CD14-positive monocyte (primary cell): Measurements from ENCODE around the gene CUX1. TPM values are rescaled to one million over a fixed set of nuclear protein-coding genes. Genes with fewer than 3 reads are reported as not detected.

Experiments used
- DNase-seq, 3 donors: peaks; one replicate each; pipeline ENCODE4 v3.0.0-alpha.2; 2011 to 2022
- H2AFZ ChIP-seq: 2 replicates; pipeline ENCODE4 v1.6.0; 2012; ENCODE audit warnings: mild to moderate bottlenecking, low read depth, low read length, inconsistent platforms; ENCODE audit not compliant: insufficient read depth, poor library complexity, severe bottlenecking
- H3K27ac ChIP-seq, 2 donors: 1 replicate in 1 of 2; 2 replicates in 1 of 2; pipeline ENCODE4 v1.5.1; 2012 to 2013; ENCODE audit warnings: low read length in 2 of 2, control low read depth in 1 of 2, inconsistent platforms in 1 of 2, low read depth in 1 of 2, mild to moderate bottlenecking in 1 of 2
- H3K27me3 ChIP-seq, 2 donors: one replicate each; pipeline versions ENCODE4 v1.6.0 to v1.6.1; 2011 to 2013; ENCODE audit warnings: low read length in 2 of 2; ENCODE audit not compliant: control insufficient read depth in 2 of 2, insufficient read depth in 2 of 2
- H3K36me3 ChIP-seq, 2 donors: replicated peaks in 1 of 2; 1 replicate in 1 of 2; 2 replicates in 1 of 2; pipeline versions ENCODE4 v1.5.1 to v1.6.1; 2012 to 2013; ENCODE audit warnings: low read length in 2 of 2, control low read depth in 1 of 2, inconsistent platforms in 1 of 2, mild to moderate bottlenecking in 1 of 2; ENCODE audit not compliant: insufficient read depth in 2 of 2, control insufficient read depth in 1 of 2
- H3K4me1 ChIP-seq, 2 donors: 1 replicate in 1 of 2; 2 replicates in 1 of 2; pipeline versions ENCODE4 v1.5.1 to v1.6.1; 2012 to 2013; ENCODE audit warnings: low read length in 2 of 2, control low read depth in 1 of 2, inconsistent platforms in 1 of 2, mild to moderate bottlenecking in 1 of 2, moderate library complexity in 1 of 2; ENCODE audit not compliant: insufficient read depth in 2 of 2, control insufficient read depth in 1 of 2
- H3K4me2 ChIP-seq: replicated peaks from 2 replicates; pipeline ENCODE3; 2012; ENCODE audit warnings: low read length, moderate library complexity, mild to moderate bottlenecking; ENCODE audit not compliant: poor library complexity, severe bottlenecking; ENCODE audit errors: extremely low read depth
- H3K4me3 ChIP-seq, 3 experiments: fragments of 200-600 bp in 1 of 3; sonication (generic) in 1 of 3; replicated peaks in 1 of 3; 1 replicate in 2 of 3; 2 replicates in 1 of 3; pipeline ENCODE4 v1.5.1; 2011 to 2013; ENCODE audit warnings: low read length in 3 of 3, mild to moderate bottlenecking in 3 of 3, control low read depth in 2 of 3, low read depth in 2 of 3, inconsistent platforms in 1 of 3, moderate library complexity in 1 of 3
- H3K79me2 ChIP-seq: 2 replicates; pipeline ENCODE4 v1.6.0; 2012; ENCODE audit warnings: mild to moderate bottlenecking, control low read depth, inconsistent platforms, low read length, moderate library complexity; ENCODE audit not compliant: insufficient read depth
- H3K9ac ChIP-seq: 2 replicates; pipeline ENCODE4 v1.6.0; 2017; ENCODE audit warnings: low read length, mild to moderate bottlenecking; ENCODE audit not compliant: insufficient read depth, poor library complexity, severe bottlenecking
- H3K9me3 ChIP-seq, 2 donors: replicated peaks in 1 of 2; 1 replicate in 1 of 2; 2 replicates in 1 of 2; pipeline versions ENCODE4 v1.5.1 to v1.6.1; 2012 to 2013; ENCODE audit warnings: low read length in 2 of 2, control low read depth in 1 of 2; ENCODE audit not compliant: control insufficient read depth in 1 of 2, insufficient read depth in 1 of 2
- H4K20me1 ChIP-seq: 2 replicates; pipeline ENCODE4 v1.6.0; 2012; ENCODE audit warnings: mild to moderate bottlenecking, low read length, control low read depth, moderate library complexity; ENCODE audit not compliant: insufficient read depth
- H3K27ac Mint-ChIP-seq, 7 donors: one replicate each; pipeline ENCODE4 v1.8.0; 2020; ENCODE audit warnings: mild to moderate bottlenecking in 7 of 7, mixed read lengths in 7 of 7, moderate library complexity in 6 of 7, inconsistent platforms in 2 of 7
- H3K27me3 Mint-ChIP-seq, 3 donors: one replicate each; pipeline ENCODE4 v1.8.0; 2021 to 2022; ENCODE audit warnings: low read depth in 3 of 3, mild to moderate bottlenecking in 3 of 3, mixed read lengths in 3 of 3, moderate library complexity in 3 of 3, inconsistent platforms in 1 of 3
- H3K36me3 Mint-ChIP-seq, 2 donors: one replicate each; pipeline ENCODE4 v1.8.0; 2020; ENCODE audit warnings: mixed read lengths in 2 of 2, inconsistent platforms in 1 of 2, mild to moderate bottlenecking in 1 of 2
- H3K4me1 Mint-ChIP-seq: one replicate; pipeline ENCODE4 v1.8.0; 2020; ENCODE audit warnings: mild to moderate bottlenecking, mixed read lengths
- H3K4me3 Mint-ChIP-seq, 2 donors: one replicate each; pipeline ENCODE4 v1.8.0; 2020; ENCODE audit warnings: mild to moderate bottlenecking in 2 of 2, mixed read lengths in 2 of 2, moderate library complexity in 1 of 2
- H3K9me3 Mint-ChIP-seq, 7 donors: one replicate each; pipeline ENCODE4 v1.8.0; 2020 to 2022; ENCODE audit warnings: mixed read lengths in 7 of 7, mild to moderate bottlenecking in 6 of 7, moderate library complexity in 6 of 7, inconsistent platforms in 2 of 7
- CTCF ChIP-seq: fragments of 200-600 bp; IDR thresholded peaks from one replicate; pipeline ENCODE4 v1.8.0; 2022; ENCODE audit warnings: antibody characterized with exemption, mild to moderate bottlenecking
- WGBS: methylation state at CpG from one replicate; pipeline ENCODE4 v1.1.5; 2013; ENCODE audit warnings: missing lambda C conversion rate; ENCODE audit not compliant: insufficient coverage; 5-methylcytosine and 5-hydroxymethylcytosine counted together
- intact Hi-C, 2 donors: fragments of 100-400 bp; cut with micrococcal nuclease; formaldehyde crosslinking; loops; one replicate each; pipeline versions ENCODE4 v1.15.0 to v1.15.1; 2023
- polyA plus RNA-seq, 3 donors: library from polyadenylated mRNA; depleted of rRNA in 1 of 3; unstranded in 2 of 3; stranded (reverse) in 1 of 3; fragments of 300-500 nt in 2 of 3; fragments of >200 nt in 1 of 3; fragmentation: Illumina TruSeq in 2 of 3; gene quantifications; 1 replicate in 2 of 3; 2 replicates in 1 of 3; pipeline ENCODE4 v1.2.3, GENCODE V29; 2012 to 2021

The CUX1 gene
- polyA plus RNA-seq, 3 donors = 17.6 to 38.0 (median 28.0) TPM

- peaks cover 40% of the 10 kb centered on the region for H4K20me1 ChIP-seq
- H3K9ac ChIP-seq = no peak overlapping the region
- H3K4me2 ChIP-seq = no peak overlapping the region
- peak overlapping the region in 4 of 7 donors; percentile 47 to 82 (median 62) for H3K27ac Mint-ChIP-seq
- no peak for DNase-seq
- no peak overlapping the region for H3K4me3 ChIP-seq
- WGBS = 41% methylated on average over 2 of the region's 5 CpGs
- intact Hi-C loops = no loop called here
- H3K27me3 Mint-ChIP-seq = peaks cover 0 to 1% (median 0%) of the 10 kb centered on the region in 3 donors
- H3K79me2 ChIP-seq = peaks cover 4% of the 10 kb centered on the region
- H2AFZ ChIP-seq = no peak overlapping the region
- H3K36me3 Mint-ChIP-seq = peaks cover 60 to 88% of the 10 kb centered on the region in 2 donors
- no peaks in the 10 kb centered on the region for H3K4me1 ChIP-seq
- H3K4me1 Mint-ChIP-seq = no peaks in the 10 kb centered on the region
- H3K4me3 Mint-ChIP-seq = no peak overlapping the region
- peaks cover 8 to 22% of the 10 kb centered on the region in 2 donors for H3K9me3 ChIP-seq
- H3K27me3 ChIP-seq = no peaks in the 10 kb centered on the region
- H3K9me3 Mint-ChIP-seq = peaks cover 10 to 18% (median 15%) of the 10 kb centered on the region in 7 donors
- peaks cover 28 to 92% of the 10 kb centered on the region in 2 donors for H3K36me3 ChIP-seq
- TF ChIP-seq CTCF = no peak
- H3K27ac ChIP-seq = no peak overlapping the region
These were observed 259.7 kb downstream of the CUX1 start for GRCh38 chr7:102077081-102077480.

- no peaks in the 10 kb centered on the region for H3K4me1 ChIP-seq
- Mint-ChIP-seq H3K27ac (peak overlapping the region in 5 of 7 donors; percentile 51 to 63 (median 55)), H3K27me3 (peaks cover 0 to 2% (median 1%) of the 10 kb centered on the region in 3 donors), H3K4me1 (no peaks in the 10 kb centered on the region), H3K4me3 (no peak overlapping the region), H3K36me3 (peaks cover 60 to 87% of the 10 kb centered on the region in 2 donors), H3K9me3 (peaks cover 16 to 27% (median 24%) of the 10 kb centered on the region in 7 donors)
- TF ChIP-seq CTCF = no peak
- H3K9me3 ChIP-seq = peaks cover 8 to 31% of the 10 kb centered on the region in 2 donors
- peaks cover 34% of the 10 kb centered on the region for H4K20me1 ChIP-seq
- H3K79me2 ChIP-seq = peaks cover 4% of the 10 kb centered on the region
- no peak for DNase-seq
- 85% methylated on average over 21 of the region's 24 CpGs for WGBS
- H3K27me3 ChIP-seq = no peaks in the 10 kb centered on the region
- H3K36me3 ChIP-seq = peaks cover 28 to 80% of the 10 kb centered on the region in 2 donors
- no peak overlapping the region for H3K4me2 ChIP-seq
- H2AFZ ChIP-seq = no peak overlapping the region
- H3K9ac ChIP-seq = no peak overlapping the region
- H3K27ac ChIP-seq = peak overlapping the region in 1 of 2 donors; percentile 51
- H3K4me3 ChIP-seq = no peak overlapping the region
- intact Hi-C loops = no loop called here
These were observed 262.0 kb downstream of the CUX1 start for GRCh38 chr7:102079140-102080018.
